Stomach (tissue), 4 donors: ENCODE results near the gene ADAMTSL3.

Experiments used
- EP300 ChIP-seq: sonication (generic); formaldehyde crosslinking; IDR thresholded peaks from one replicate; pipeline ENCODE4 v1.6.1; 2017; ENCODE audit warnings: antibody characterized with exemption
- POLR2A ChIP-seq, 4 donors: fragments of 450-650 bp; IDR thresholded peaks; one replicate each; pipeline ENCODE4 v1.6.1; 2016; ENCODE audit warnings: antibody characterized with exemption in 4 of 4, control low read depth in 2 of 4, mild to moderate bottlenecking in 1 of 4, moderate library complexity in 1 of 4
- TF ChIP-seq, protein P1 (sequence below), 7 experiments: fragments of 450-650 bp in 4 of 7; fragments of 200-600 bp in 3 of 7; sonication (generic) in 3 of 7; IDR thresholded peaks; one replicate each; pipeline ENCODE4 v1.5.1; 2016 to 2019; ENCODE audit warnings: antibody characterized with exemption in 7 of 7, control low read depth in 2 of 7, mild to moderate bottlenecking in 1 of 7

DNA sequence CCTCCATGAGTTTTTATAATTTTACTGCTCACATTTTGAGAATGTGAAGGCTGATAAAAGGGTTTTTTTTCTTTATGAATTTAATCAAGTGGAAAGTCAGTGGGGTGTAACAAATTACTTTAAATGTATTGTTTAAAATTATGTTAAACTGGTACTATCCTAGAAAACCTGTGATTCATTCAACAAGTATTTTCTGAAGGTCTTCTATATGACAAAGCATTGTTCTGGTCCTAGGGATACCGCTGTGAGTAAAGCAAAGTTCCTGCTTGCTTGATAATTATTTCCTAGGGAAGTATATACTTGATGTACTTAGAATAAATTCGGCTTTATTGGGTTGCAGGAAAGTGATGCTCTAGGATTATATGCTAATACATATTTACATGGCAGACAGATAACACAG, 428.8 kb downstream of the ADAMTSL3 start:
- TF ChIP-seq POLR2A (IDR thresholded peaks at IDR 0.05) = no peak
- TF ChIP-seq, protein P1, sequence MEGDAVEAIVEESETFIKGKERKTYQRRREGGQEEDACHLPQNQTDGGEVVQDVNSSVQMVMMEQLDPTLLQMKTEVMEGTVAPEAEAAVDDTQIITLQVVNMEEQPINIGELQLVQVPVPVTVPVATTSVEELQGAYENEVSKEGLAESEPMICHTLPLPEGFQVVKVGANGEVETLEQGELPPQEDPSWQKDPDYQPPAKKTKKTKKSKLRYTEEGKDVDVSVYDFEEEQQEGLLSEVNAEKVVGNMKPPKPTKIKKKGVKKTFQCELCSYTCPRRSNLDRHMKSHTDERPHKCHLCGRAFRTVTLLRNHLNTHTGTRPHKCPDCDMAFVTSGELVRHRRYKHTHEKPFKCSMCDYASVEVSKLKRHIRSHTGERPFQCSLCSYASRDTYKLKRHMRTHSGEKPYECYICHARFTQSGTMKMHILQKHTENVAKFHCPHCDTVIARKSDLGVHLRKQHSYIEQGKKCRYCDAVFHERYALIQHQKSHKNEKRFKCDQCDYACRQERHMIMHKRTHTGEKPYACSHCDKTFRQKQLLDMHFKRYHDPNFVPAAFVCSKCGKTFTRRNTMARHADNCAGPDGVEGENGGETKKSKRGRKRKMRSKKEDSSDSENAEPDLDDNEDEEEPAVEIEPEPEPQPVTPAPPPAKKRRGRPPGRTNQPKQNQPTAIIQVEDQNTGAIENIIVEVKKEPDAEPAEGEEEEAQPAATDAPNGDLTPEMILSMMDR (IDR thresholded peaks at IDR 0.05) = no peak
- no peak for TF ChIP-seq EP300
